H1 (cell line): ENCODE measurements around the gene SCAMP2.

Experiments used
- CTCF ChIP-seq, 3 experiments: IDR thresholded peaks; 1 replicate in 2 of 3; 2 replicates in 1 of 3; pipeline versions ENCODE4 v1.5.1 to v1.6.1; 2011; ENCODE audit warnings: low read length in 3 of 3, mild to moderate bottlenecking in 3 of 3, inconsistent platforms in 2 of 3, low read depth in 1 of 3, moderate library complexity in 1 of 3; ENCODE audit not compliant: insufficient read depth in 1 of 3; ENCODE audit errors: control extremely low read depth in 1 of 3
- POLR2AphosphoS5 ChIP-seq: IDR thresholded peaks from 2 replicates; pipeline ENCODE4 v1.6.1; 2011; ENCODE audit warnings: low read depth, low read length
- SIN3A ChIP-seq, 2 experiments: IDR thresholded peaks in 1 of 2; conservative IDR thresholded peaks in 1 of 2; 2 replicates each; pipeline ENCODE4 v1.6.1; 2011 to 2012; ENCODE audit warnings: low read length in 2 of 2, improper control_type of control experiment in 1 of 2, low read depth in 1 of 2, mild to moderate bottlenecking in 1 of 2

- TF ChIP-seq CTCF (IDR thresholded peaks at IDR 0.05; ENCODE audit: control extremely low read depth in 1 of 3, insufficient read depth in 1 of 3, low read depth in 1 of 3, low read length in 3 of 3) (no peak), POLR2AphosphoS5 (no peak), SIN3A (conservative IDR thresholded peaks at IDR 0.05 in 1 of 2, IDR thresholded peaks at IDR 0.05 in 1 of 2; ENCODE audit: low read depth in 1 of 2, low read length in 2 of 2) (no peak)
Measured at GRCh38 chr15:74873756-74874424, 725 bp upstream of the SCAMP2 start.
